ENCODE data around the gene NPY4R.
"Not testable (repeated sequence)": the region's sequence is repeated elsewhere in the genome, so short reads cannot be mapped to it uniquely, and the experiment has no call there.

Gene NPY4R, protein sequence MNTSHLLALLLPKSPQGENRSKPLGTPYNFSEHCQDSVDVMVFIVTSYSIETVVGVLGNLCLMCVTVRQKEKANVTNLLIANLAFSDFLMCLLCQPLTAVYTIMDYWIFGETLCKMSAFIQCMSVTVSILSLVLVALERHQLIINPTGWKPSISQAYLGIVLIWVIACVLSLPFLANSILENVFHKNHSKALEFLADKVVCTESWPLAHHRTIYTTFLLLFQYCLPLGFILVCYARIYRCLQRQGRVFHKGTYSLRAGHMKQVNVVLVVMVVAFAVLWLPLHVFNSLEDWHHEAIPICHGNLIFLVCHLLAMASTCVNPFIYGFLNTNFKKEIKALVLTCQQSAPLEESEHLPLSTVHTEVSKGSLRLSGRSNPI

DNA sequence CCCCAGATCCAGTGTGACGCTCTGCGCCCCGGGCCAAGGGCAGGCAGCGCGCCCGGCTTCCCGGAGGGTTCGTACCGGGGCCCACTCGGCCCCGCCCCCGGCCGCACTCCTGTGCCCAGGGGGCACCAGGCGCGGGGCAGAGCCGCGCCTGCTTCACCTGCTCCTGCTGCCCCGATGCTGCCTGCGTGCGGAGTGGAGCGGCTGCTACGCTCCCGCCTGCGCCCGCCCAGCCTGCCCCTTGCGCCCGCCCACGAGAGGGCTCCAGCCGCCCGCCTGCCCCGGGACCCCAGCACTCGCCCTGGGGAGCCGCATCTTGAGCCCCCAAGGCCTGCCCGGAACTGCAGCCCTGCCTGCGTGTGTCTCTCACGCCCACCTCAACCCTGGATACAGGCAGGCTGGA is at the start of gene NPY4R:
NPY4R (minus strand) TSS at position 194 of the 400 bp plus-strand sequence. CDS start 3,323 bp downstream, outside the sequence.
- not testable (repeated sequence) for DNase-seq (ENCODE audit: low read depth in 2 of 2); H3K4me3 ChIP-seq (replicated peaks in 1 of 2; ENCODE audit: low read depth in 2 of 2, low read length in 2 of 2)

DNA sequence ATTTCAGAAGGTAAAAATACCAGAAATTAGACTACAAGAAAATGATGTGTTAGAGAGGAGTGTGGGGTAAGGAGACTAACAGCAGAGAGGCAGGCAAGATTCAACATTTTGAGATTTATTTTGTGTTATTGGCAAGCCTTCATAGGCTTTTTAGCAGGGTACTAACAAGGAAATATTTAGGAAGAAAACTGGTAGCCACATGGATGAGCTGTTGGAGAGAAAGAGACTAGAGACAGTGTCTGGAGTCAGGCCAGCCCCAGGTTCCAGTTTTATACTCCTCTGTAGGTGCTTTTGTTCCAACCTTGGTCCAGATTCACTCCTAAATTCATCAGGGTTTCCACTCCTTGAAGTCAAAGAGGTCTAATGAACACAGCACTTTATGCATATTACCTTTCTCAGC is 49.6 kb upstream of the NPY4R start:
- H3K4me3 ChIP-seq (replicated peaks in 1 of 2; ENCODE audit: low read depth in 2 of 2, low read length in 2 of 2), result no peak overlapping the region
- TF ChIP-seq, protein P1, sequence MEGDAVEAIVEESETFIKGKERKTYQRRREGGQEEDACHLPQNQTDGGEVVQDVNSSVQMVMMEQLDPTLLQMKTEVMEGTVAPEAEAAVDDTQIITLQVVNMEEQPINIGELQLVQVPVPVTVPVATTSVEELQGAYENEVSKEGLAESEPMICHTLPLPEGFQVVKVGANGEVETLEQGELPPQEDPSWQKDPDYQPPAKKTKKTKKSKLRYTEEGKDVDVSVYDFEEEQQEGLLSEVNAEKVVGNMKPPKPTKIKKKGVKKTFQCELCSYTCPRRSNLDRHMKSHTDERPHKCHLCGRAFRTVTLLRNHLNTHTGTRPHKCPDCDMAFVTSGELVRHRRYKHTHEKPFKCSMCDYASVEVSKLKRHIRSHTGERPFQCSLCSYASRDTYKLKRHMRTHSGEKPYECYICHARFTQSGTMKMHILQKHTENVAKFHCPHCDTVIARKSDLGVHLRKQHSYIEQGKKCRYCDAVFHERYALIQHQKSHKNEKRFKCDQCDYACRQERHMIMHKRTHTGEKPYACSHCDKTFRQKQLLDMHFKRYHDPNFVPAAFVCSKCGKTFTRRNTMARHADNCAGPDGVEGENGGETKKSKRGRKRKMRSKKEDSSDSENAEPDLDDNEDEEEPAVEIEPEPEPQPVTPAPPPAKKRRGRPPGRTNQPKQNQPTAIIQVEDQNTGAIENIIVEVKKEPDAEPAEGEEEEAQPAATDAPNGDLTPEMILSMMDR (IDR thresholded peaks at IDR 0.05; ENCODE audit: low read depth, low read length), result no peak
- no peak for DNase-seq (ENCODE audit: low read depth in 2 of 2)

DNA sequence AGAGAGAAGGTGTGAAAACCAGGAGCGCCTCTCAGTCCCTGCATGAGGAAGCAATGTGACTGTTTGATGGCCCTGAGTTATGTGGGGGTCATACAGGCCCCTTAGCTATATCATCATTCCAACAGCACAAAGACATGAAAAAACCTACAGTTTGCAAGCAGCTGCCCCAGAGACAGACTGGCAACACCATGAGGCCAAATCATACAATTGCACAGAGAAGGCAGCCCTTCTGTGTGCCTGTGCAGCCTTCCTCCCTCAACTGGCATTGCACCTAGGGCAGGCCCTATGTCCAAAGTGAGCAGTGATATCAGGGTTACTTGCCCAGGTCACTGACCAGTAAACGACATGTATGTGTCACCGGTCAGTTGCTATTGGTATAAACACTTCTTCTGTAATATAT is 49.1 kb upstream of the NPY4R start:
- H3K4me3 ChIP-seq (replicated peaks in 1 of 2; ENCODE audit: low read depth in 2 of 2, low read length in 2 of 2), result no peak overlapping the region
- TF ChIP-seq, protein P1 (IDR thresholded peaks at IDR 0.05; ENCODE audit: low read depth, low read length), result no peak
- DNase-seq (ENCODE audit: low read depth in 2 of 2), result no peak

DNA sequence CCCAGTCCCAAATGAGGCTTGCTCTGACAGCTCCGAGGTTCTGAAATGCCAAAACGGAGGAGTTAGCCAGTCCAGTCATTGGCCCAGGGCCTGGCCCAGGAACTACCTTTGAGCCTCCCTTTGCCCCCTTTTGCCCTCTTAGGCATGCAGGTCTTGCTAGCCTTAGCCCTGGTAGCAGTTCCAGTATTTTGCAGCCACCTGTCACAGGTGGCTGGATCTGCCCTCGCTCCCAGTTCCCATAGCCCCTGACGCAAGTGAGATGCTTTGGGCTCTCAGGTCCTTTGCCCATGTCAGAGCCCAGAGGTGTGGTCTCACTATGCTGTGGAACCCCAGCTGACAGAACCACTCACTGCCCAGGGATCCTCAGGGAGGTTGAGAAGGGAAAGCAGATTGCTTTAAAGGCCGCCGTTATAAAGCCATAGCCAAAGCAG is 48.7 kb upstream of the NPY4R start:
- TF ChIP-seq, protein P1 (IDR thresholded peaks at IDR 0.05; ENCODE audit: low read depth, low read length), result no peak
- no peak for DNase-seq (ENCODE audit: low read depth in 2 of 2)
- H3K4me3 ChIP-seq (replicated peaks in 1 of 2; ENCODE audit: low read depth in 2 of 2, low read length in 2 of 2), result no peak overlapping the region

DNA sequence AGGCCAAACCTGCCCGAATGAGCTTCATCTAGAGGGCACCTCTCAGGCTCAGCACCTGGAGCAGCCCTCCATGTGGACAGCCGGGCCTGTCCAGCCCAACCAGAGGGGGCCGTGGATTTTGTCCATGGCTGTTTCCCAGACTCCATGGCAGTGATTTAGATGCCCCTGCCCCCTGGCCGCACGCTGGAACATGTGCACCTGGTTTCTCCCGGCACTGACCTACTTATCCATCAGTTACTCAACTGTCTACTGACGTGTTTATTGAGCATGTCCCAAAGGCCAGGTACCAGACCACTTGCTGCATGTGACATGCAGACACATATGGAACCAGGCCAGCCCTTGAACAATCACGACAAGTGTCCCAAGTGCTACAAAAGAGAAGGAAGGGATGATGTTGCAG is 47.6 kb upstream of the NPY4R start:
- DNase-seq (ENCODE audit: low read depth in 2 of 2); H3K4me3 ChIP-seq (replicated peaks in 1 of 2; ENCODE audit: low read depth in 2 of 2, low read length in 2 of 2): not testable (repeated sequence)

DNA sequence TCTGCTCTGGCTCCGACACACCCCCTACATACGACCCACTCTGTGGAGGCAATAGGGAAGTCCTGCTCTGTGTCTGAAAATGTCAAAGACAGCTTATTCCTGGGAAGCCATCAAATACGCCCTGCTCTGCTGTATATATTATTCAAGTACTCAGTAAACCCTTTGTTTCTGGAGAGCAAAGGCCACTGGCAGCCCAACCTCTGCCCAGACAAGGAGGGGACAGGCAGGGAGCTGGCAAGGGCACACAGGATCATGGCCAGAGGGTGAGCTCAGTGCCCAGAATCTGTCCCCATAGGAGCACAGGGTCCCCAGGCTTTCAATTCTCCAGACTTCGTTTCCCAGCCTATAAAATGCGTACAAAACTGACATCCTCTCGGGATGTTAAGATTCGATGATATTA is 47.0 kb upstream of the NPY4R start:
- not testable (repeated sequence) for H3K4me3 ChIP-seq (replicated peaks in 1 of 2; ENCODE audit: low read depth in 2 of 2, low read length in 2 of 2); DNase-seq (ENCODE audit: low read depth in 2 of 2)

DNA sequence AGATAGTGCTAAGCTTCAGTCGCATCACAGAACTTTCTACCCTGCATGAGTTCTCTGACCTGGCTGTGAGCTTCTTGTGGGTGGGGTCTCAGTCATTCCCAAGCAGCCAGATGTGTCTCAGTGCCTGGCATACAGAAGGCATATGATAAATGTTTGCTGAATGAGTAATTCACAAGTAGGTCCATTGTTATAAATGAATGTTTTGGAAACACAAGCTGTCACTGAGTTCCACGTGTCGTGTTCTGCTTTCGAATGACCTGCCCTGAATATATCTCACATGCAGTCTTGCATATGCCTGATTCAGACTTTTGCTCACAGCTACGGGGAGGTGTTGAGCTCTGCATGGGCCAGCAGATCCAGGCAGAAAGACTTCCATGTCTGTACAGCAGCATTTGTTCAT is 46.2 kb upstream of the NPY4R start:
- not testable (repeated sequence) for H3K4me3 ChIP-seq (replicated peaks in 1 of 2; ENCODE audit: low read depth in 2 of 2, low read length in 2 of 2); DNase-seq (ENCODE audit: low read depth in 2 of 2)

DNA sequence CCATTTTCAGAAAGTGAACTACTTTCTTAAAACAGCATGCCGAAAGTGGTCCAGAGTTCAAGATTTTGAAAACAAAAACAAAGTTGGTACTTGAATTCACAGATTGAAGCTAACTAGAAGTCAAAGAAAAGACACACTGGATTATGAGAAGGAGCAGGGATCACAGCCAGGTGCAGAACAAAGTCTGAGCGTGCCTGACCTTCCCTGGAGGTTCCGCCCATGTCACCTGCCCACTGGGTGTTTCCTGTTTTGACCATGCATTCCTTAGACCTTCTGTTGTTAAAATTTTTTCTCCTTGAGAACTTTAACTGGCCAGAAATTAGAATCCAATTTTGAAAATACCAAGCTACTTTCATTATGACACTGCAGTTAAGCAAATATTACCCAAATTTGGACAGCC is 34.2 kb upstream of the NPY4R start:
- DNase-seq (ENCODE audit: low read depth in 2 of 2), result not testable (repeated sequence)

DNA sequence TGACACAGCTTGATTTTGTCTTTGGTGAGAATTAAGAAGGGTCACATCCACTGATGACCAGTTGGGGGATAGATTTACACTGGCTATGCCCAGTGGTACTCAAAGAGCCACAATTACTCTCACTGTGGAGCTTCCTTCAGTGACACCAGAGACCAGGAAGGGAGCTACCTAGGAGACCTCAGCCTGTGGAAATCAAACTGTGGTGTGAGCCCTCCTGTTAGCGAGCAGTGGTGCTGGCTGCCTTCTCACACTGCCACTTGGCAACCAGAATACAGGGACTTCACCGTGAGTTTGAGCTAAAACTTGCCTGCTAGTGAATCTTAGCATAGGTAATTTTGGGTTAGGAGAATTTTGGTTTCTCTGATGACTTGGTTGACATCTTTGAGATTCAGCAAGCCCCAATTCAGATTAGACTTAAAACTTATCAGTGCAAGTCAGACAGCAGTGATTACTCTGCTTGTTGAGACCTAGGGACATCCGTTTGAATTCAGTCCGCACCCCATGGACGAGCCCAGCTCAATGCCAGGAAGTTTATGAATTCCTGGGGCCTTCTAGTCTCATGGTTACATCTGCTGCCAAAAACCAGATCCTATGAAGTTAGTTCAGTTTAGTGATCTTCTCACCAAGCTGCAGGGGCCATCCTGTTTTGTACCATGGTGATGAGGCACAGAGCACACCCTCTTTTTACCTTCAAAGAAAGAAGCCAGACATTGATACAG is 33.4 kb upstream of the NPY4R start:
- not testable (repeated sequence) for H3K4me3 ChIP-seq (replicated peaks in 1 of 2; ENCODE audit: low read depth in 2 of 2, low read length in 2 of 2)

More for the DNA sequence above, 34.2 kb upstream of the NPY4R start:
- H3K4me3 ChIP-seq (replicated peaks in 1 of 2; ENCODE audit: low read depth in 2 of 2, low read length in 2 of 2), result not testable (repeated sequence)

DNA sequence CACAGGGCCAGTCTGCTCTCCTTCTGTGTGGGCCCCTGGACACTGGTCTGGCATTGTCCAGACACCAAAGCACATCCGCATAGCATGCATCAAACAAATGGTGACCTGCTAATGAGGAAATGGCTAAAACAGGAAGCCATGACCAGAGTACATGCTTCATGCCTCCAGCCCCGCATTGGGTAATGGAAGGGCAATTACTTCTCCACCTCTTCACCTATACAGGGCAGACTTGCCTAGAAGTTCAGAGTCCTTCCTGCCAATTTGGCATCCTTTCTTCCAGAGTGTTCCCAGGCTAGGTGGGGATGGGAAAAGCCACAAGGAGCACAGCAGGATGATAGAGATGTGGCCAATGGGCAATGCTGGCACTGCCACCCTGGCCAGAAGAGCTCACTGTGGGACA is 32.1 kb upstream of the NPY4R start:
- not testable (repeated sequence) for H3K4me3 ChIP-seq (replicated peaks in 1 of 2; ENCODE audit: low read depth in 2 of 2, low read length in 2 of 2); DNase-seq (ENCODE audit: low read depth in 2 of 2)

More for the DNA sequence above, 33.4 kb upstream of the NPY4R start:
- DNase-seq (ENCODE audit: low read depth in 2 of 2), result not testable (repeated sequence)

DNA sequence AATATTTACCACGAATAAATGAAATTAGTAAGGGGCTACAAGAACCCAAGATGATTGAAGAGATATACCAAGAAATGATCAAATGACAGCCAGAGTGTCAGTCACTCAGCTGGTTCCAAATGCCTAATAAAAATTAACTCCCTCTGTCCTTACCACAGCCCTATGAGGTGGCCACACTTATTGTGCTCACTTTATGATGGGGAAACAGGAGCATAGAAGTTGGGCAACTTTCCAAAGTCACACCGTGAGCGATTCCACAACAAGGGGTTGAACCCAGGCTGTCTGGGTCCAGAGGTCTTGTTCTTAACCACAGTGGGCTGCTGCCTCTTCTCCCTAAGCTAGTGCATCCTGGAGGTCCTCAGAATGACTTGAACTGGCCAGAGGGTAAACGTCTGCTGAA is 31.6 kb upstream of the NPY4R start:
- H3K4me3 ChIP-seq (replicated peaks in 1 of 2; ENCODE audit: low read depth in 2 of 2, low read length in 2 of 2); DNase-seq (ENCODE audit: low read depth in 2 of 2): not testable (repeated sequence)

DNA sequence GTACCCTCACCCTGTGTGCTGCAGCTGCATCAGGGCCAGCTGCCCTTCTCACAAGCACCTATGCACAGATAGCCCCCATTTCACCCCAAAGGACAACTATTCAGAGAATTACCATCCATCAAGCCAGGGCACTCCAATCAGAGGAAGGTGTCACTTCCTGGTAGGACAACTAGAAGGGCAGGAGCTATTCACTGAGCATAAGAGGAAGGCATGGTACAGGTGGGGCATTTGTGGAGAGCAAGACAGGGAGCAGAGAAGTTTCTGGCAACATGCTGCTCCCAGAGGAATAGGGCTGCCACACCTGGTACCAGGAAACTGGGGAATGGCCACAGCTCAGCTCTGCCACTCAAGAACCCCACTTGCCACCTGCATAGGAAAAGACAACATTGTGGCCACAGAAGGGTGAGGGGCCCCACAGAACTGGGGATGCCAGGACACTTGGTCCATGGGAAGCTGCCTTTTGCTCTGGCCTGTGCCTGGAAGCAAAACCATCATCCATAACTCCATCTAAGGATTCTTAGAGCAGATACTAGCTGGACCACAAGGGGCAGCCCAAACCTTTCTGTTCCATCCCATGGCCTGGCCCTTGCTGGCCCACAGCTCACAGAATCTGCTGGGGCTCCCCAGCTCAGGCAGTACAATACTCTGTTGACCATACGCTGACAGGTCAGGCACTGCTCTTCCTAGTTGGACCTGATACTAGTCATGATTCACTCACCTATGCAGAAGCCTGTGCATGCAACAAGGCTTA is 25.8 kb upstream of the NPY4R start:
- not testable (repeated sequence) for H3K4me3 ChIP-seq (replicated peaks in 1 of 2; ENCODE audit: low read depth in 2 of 2, low read length in 2 of 2); DNase-seq (ENCODE audit: low read depth in 2 of 2)

DNA sequence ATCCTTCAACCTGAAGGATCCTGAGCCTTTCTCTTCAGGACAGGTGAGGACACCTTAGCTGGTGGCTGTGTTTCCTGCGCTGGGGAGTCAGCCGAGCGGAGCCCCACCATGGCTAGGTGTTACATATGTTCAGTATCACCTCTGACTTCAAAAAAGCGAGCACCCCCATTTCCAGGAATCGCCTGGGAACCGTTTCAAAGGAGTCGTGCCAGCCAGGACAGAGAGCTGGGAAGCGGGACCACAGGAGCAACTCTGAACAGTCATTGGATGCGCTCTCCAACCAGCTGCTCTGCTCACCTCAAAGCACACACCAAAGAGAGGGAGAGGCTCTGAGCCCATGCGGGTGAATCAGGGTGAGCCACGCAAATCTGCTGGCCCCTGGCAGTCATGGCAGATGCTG is 24.5 kb upstream of the NPY4R start:
- H3K4me3 ChIP-seq (replicated peaks in 1 of 2; ENCODE audit: low read depth in 2 of 2, low read length in 2 of 2); DNase-seq (ENCODE audit: low read depth in 2 of 2): not testable (repeated sequence)

DNA sequence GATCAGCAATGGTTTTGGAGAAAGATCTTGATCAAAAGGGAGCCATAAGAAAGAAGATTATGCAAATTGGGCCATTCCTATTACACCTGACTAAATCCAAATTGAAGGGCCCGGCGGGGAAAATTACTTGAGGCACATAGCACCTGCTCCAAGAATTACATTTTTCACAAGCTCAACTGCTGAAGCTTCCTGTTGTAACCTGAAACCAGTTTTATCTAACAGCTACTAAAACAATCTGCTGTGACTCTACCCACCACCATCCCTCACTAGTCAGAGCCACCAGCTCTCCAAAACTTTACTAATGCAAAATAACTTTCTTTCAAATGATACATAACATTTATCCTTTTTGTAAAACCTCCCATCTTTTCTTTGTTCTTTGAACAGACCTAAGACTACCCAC is 20.7 kb upstream of the NPY4R start:
- H3K4me3 ChIP-seq (replicated peaks in 1 of 2; ENCODE audit: low read depth in 2 of 2, low read length in 2 of 2); DNase-seq (ENCODE audit: low read depth in 2 of 2): not testable (repeated sequence)

All from cardiac fibroblast (primary cell).